Measurements from ENCODE around the gene BTBD2.

DNA sequence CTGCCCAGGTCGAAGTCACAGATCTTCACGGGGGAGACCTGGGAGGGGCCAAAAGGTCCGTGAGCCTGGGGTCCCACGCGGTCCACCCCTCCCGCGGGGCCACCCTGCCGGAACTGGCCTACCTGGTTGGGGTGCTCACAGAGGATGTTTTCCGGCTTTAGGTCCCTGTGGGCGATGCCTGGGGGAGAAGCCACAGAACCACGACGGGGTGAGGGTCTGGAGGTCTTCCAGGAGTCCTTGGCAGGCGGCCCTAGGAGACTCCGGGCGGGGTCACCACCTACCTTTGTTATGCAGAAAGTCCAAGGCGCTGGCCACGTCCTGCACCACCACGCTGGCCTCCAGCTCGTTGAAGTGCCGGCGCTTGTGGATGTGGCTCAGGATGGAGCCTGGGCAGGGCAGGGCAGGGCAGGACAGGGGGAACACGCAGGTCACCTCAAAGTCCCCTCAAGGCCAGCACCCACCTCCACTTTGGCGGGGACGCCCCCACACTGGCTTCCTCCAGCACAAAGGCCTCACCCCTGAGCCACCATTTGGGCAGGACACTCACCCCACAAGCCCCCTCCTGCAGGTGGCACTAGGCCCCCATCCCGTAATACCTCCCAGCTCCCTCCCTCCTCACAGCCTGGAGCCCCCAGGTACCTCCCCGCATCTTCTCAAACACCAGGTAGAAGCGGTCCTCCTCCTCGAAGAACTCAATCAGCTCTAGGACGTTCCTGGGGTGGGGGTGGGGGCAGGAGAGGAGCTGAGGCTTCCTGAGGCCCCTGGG, 27.2 kb upstream of the BTBD2 start:
- TF ChIP-seq POLR2AphosphoS5 (IDR thresholded peaks at IDR 0.05; ENCODE audit: low read depth, low read length) (peak; percentile 51; the same call in 1 of the 2 replicates), POLR2A (IDR thresholded peaks at IDR 0.05; ENCODE audit: low read depth, low read length) (no peak)
